ENCODE measurements around the gene LMX1A.

The LMX1A gene

DNA sequence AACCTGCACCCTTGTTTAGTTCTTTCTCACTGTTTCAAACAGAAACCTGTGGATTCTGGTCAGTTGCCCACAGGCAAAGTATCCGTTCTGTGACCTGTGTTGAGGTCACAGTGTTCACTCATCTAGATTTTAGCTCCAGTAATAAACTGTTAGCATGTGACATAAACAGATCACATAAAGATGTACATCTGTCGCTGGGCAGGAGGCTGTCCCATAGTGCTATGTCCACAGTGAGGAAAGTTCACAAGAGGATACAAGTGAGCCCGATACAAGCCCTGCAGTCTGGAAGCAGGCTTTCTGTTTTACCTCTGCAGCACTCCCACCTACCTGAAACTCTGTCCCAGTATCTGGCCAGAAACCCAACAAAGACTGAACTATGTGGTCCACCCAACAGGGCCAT lies 28.4 kb downstream of the LMX1A start:
- Mint-ChIP-seq H3K27me3 (ENCODE audit: low read depth, poor library complexity) (peaks cover 27% of the 10 kb centered on the region), H3K9me3 (no peaks in the 10 kb centered on the region), H3K4me3 (no peak overlapping the region), H3K36me3 (ENCODE audit: low read depth) (no peaks in the 10 kb centered on the region), H3K27ac (no peak overlapping the region), H3K4me1 (peaks cover 19% of the 10 kb centered on the region)
- DNase-seq = no peak
- TF ChIP-seq, protein P1, sequence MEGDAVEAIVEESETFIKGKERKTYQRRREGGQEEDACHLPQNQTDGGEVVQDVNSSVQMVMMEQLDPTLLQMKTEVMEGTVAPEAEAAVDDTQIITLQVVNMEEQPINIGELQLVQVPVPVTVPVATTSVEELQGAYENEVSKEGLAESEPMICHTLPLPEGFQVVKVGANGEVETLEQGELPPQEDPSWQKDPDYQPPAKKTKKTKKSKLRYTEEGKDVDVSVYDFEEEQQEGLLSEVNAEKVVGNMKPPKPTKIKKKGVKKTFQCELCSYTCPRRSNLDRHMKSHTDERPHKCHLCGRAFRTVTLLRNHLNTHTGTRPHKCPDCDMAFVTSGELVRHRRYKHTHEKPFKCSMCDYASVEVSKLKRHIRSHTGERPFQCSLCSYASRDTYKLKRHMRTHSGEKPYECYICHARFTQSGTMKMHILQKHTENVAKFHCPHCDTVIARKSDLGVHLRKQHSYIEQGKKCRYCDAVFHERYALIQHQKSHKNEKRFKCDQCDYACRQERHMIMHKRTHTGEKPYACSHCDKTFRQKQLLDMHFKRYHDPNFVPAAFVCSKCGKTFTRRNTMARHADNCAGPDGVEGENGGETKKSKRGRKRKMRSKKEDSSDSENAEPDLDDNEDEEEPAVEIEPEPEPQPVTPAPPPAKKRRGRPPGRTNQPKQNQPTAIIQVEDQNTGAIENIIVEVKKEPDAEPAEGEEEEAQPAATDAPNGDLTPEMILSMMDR (IDR thresholded peaks at IDR 0.05) = no peak

DNA sequence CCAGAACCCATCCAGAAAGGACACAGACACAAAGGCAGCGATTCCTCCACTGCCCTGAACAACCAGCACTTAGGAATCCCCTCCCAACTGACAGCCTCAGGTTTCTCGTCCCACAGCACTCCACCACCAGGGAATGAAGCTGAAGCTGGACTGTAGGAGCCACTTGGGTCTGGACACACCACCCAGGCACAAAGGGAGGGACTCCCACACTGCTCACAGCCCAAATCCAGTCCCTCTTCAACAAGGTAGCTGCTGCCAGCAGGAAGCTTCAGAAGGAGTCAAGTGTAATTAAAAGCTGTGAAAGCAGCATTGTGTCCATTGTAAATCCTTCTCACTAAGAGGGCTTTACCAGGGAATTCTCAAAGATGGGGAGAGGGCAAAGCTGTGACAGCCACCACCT lies 29.0 kb downstream of the LMX1A start:
- Mint-ChIP-seq H3K9me3 (no peaks in the 10 kb centered on the region), H3K27ac (no peak overlapping the region), H3K4me1 (peaks cover 19% of the 10 kb centered on the region), H3K4me3 (no peak overlapping the region), H3K36me3 (ENCODE audit: low read depth) (no peaks in the 10 kb centered on the region), H3K27me3 (ENCODE audit: low read depth, poor library complexity) (peaks cover 26% of the 10 kb centered on the region)
- TF ChIP-seq, protein P1 (IDR thresholded peaks at IDR 0.05) = no peak
- DNase-seq = no peak

- Mint-ChIP-seq H3K36me3 (ENCODE audit: low read depth) (no peaks in the 10 kb centered on the region), H3K4me3 (no peak overlapping the region), H3K27me3 (ENCODE audit: low read depth, poor library complexity) (peaks cover 23% of the 10 kb centered on the region), H3K9me3 (peaks cover 12% of the 10 kb centered on the region), H3K4me1 (peaks cover 19% of the 10 kb centered on the region), H3K27ac (no peak overlapping the region)
- TF ChIP-seq, protein P1 (IDR thresholded peaks at IDR 0.05) = no peak
- DNase-seq = no peak
Measured at GRCh38 chr1:165325460-165326203, 30.9 kb downstream of the LMX1A start.

DNA sequence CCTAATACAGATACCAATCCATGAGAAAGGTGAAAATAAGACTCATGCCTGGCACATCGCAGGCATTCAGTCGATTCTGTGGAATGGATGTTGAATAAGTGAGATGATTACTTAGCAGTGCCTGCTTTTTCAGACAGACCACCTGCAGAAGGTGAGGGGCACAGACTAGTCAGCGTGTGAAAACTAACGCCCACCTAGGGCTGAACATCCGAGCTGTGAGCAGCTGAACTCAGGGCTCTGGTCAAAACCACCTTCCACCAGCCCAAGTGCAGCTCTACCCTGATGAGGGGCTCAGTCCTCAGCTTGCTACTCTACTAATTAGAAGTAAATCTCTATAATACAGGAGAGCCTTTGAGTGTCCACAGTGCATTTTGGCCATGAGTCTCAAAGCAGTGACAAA lies 32.5 kb downstream of the LMX1A start:
- H3K4me3 Mint-ChIP-seq = no peak overlapping the region
- H3K4me1 Mint-ChIP-seq = peaks cover 16% of the 10 kb centered on the region
- peaks cover 12% of the 10 kb centered on the region for H3K9me3 Mint-ChIP-seq
- DNase-seq = no peak
- no peak overlapping the region for H3K27ac Mint-ChIP-seq
- H3K27me3 Mint-ChIP-seq (ENCODE audit: low read depth, poor library complexity) = peaks cover 19% of the 10 kb centered on the region
- TF ChIP-seq, protein P1 (IDR thresholded peaks at IDR 0.05) = no peak
- H3K36me3 Mint-ChIP-seq (ENCODE audit: low read depth) = no peaks in the 10 kb centered on the region

GRCh38 chr1:165317612-165318011 lies 38.9 kb downstream of the LMX1A start:
- no peak for DNase-seq
- H3K27ac Mint-ChIP-seq = no peak overlapping the region
- peaks cover 14% of the 10 kb centered on the region for H3K9me3 Mint-ChIP-seq
- no peak overlapping the region for H3K4me3 Mint-ChIP-seq
- TF ChIP-seq, protein P1 (IDR thresholded peaks at IDR 0.05) = no peak
- H3K27me3 Mint-ChIP-seq (ENCODE audit: low read depth, poor library complexity) = no peaks in the 10 kb centered on the region
- peaks cover 34% of the 10 kb centered on the region for H3K4me1 Mint-ChIP-seq
- no peaks in the 10 kb centered on the region for H3K36me3 Mint-ChIP-seq (ENCODE audit: low read depth)

GRCh38 chr1:165316153-165316772 lies 40.3 kb downstream of the LMX1A start:
- Mint-ChIP-seq H3K4me1 (peaks cover 34% of the 10 kb centered on the region), H3K27me3 (ENCODE audit: low read depth, poor library complexity) (no peaks in the 10 kb centered on the region), H3K36me3 (ENCODE audit: low read depth) (no peaks in the 10 kb centered on the region), H3K9me3 (peaks cover 14% of the 10 kb centered on the region), H3K27ac (no peak overlapping the region), H3K4me3 (no peak overlapping the region)
- TF ChIP-seq, protein P1 (IDR thresholded peaks at IDR 0.05) = no peak
- DNase-seq = no peak

All from nephron progenitor cell (in vitro differentiated cells).